Measurements from ENCODE around the gene SGCD.

The SGCD gene

GRCh38 chr5:156759156-156759555 lies 432.2 kb downstream of the SGCD start:
- H3K27me3 ChIP-seq (ENCODE audit: low read depth, low read length), result no peaks in the 10 kb centered on the region
- no peak overlapping the region for H3K4me3 ChIP-seq (ENCODE audit: low read length)
- H3K36me3 ChIP-seq (replicated peaks; ENCODE audit: low read depth, low read length), result no peaks in the 10 kb centered on the region
- H3K4me2 ChIP-seq (ENCODE audit: low read length), result no peak overlapping the region
- no peaks in the 10 kb centered on the region for H4K20me1 ChIP-seq (ENCODE audit: insufficient read depth, low read length)
- H3K9me3 ChIP-seq (ENCODE audit: insufficient read depth, low read length), result no peaks in the 10 kb centered on the region
- H3K4me1 ChIP-seq (ENCODE audit: low read length), result no peaks in the 10 kb centered on the region
- no peak overlapping the region for H2AFZ ChIP-seq (ENCODE audit: low read depth, low read length)
- no peak overlapping the region for H3K27ac ChIP-seq (ENCODE audit: low read length)
- no peaks in the 10 kb centered on the region for H3K79me2 ChIP-seq (ENCODE audit: low read length)
- TF ChIP-seq CTCF (IDR thresholded peaks at IDR 0.05; ENCODE audit: low read depth, low read length), result no peak
- no peak for TF ChIP-seq EZH2phosphoT487 (IDR thresholded peaks at IDR 0.05; ENCODE audit: low read depth)
- H3K9ac ChIP-seq (ENCODE audit: low read length), result no peak overlapping the region

GRCh38 chr5:156762771-156763170 lies 435.8 kb downstream of the SGCD start:
- H3K79me2 ChIP-seq (ENCODE audit: low read length), result no peaks in the 10 kb centered on the region
- no peaks in the 10 kb centered on the region for H3K27me3 ChIP-seq (ENCODE audit: low read depth, low read length)
- no peak overlapping the region for H3K9ac ChIP-seq (ENCODE audit: low read length)
- TF ChIP-seq CTCF (IDR thresholded peaks at IDR 0.05; ENCODE audit: low read depth, low read length), result no peak
- no peak for TF ChIP-seq EZH2phosphoT487 (IDR thresholded peaks at IDR 0.05; ENCODE audit: low read depth)
- H4K20me1 ChIP-seq (ENCODE audit: insufficient read depth, low read length), result no peaks in the 10 kb centered on the region
- no peaks in the 10 kb centered on the region for H3K36me3 ChIP-seq (replicated peaks; ENCODE audit: low read depth, low read length)
- H3K27ac ChIP-seq (ENCODE audit: low read length), result no peak overlapping the region
- no peak overlapping the region for H3K4me2 ChIP-seq (ENCODE audit: low read length)
- H3K4me1 ChIP-seq (ENCODE audit: low read length), result no peaks in the 10 kb centered on the region
- H3K9me3 ChIP-seq (ENCODE audit: insufficient read depth, low read length), result no peaks in the 10 kb centered on the region
- no peak overlapping the region for H2AFZ ChIP-seq (ENCODE audit: low read depth, low read length)
- no peak overlapping the region for H3K4me3 ChIP-seq (ENCODE audit: low read length)

- no peaks in the 10 kb centered on the region for H4K20me1 ChIP-seq (ENCODE audit: insufficient read depth, low read length)
- H3K27me3 ChIP-seq (ENCODE audit: low read depth, low read length), result no peaks in the 10 kb centered on the region
- H3K4me1 ChIP-seq (ENCODE audit: low read length), result no peaks in the 10 kb centered on the region
- H3K79me2 ChIP-seq (ENCODE audit: low read length), result no peaks in the 10 kb centered on the region
- no peak overlapping the region for H3K4me3 ChIP-seq (ENCODE audit: low read length)
- no peaks in the 10 kb centered on the region for H3K9me3 ChIP-seq (ENCODE audit: insufficient read depth, low read length)
- no peak for TF ChIP-seq CTCF (IDR thresholded peaks at IDR 0.05; ENCODE audit: low read depth, low read length)
- no peak for TF ChIP-seq EZH2phosphoT487 (IDR thresholded peaks at IDR 0.05; ENCODE audit: low read depth)
- no peaks in the 10 kb centered on the region for H3K36me3 ChIP-seq (replicated peaks; ENCODE audit: low read depth, low read length)
- H3K27ac ChIP-seq (ENCODE audit: low read length), result no peak overlapping the region
- no peak overlapping the region for H2AFZ ChIP-seq (ENCODE audit: low read depth, low read length)
- no peak overlapping the region for H3K4me2 ChIP-seq (ENCODE audit: low read length)
- H3K9ac ChIP-seq (ENCODE audit: low read length), result no peak overlapping the region
These were observed 437.4 kb downstream of the SGCD start for GRCh38 chr5:156764176-156764971.

GRCh38 chr5:156774273-156774672 lies 447.3 kb downstream of the SGCD start:
- Histone ChIP-seq H2AFZ (ENCODE audit: low read depth, low read length) (no peak overlapping the region), H3K4me3 (ENCODE audit: low read length) (no peak overlapping the region), H3K27me3 (ENCODE audit: low read depth, low read length) (no peaks in the 10 kb centered on the region), H4K20me1 (ENCODE audit: insufficient read depth, low read length) (no peaks in the 10 kb centered on the region), H3K4me1 (ENCODE audit: low read length) (no peaks in the 10 kb centered on the region), H3K9ac (ENCODE audit: low read length) (no peak overlapping the region), H3K9me3 (ENCODE audit: insufficient read depth, low read length) (no peaks in the 10 kb centered on the region), H3K36me3 (replicated peaks; ENCODE audit: low read depth, low read length) (no peaks in the 10 kb centered on the region), H3K4me2 (ENCODE audit: low read length) (no peak overlapping the region), H3K27ac (ENCODE audit: low read length) (no peak overlapping the region), H3K79me2 (ENCODE audit: low read length) (no peaks in the 10 kb centered on the region)
- TF ChIP-seq EZH2phosphoT487 (IDR thresholded peaks at IDR 0.05; ENCODE audit: low read depth) (no peak), CTCF (IDR thresholded peaks at IDR 0.05; ENCODE audit: low read depth, low read length) (no peak)
